ENCODE measurements around the gene PDGFC. TPM values are rescaled to one million over a fixed set of nuclear protein-coding genes. Genes with fewer than 3 reads are reported as not detected.

The PDGFC gene
- total RNA-seq, 1 experiment from 2014 or later: 14.5 TPM

- Histone ChIP-seq H3K4me1 (ENCODE audit: control insufficient read depth, insufficient read depth, low read length) (peaks cover 6% of the 10 kb centered on the region; the same call in 1 of the 2 replicates), H3K9me3 (ENCODE audit: control insufficient read depth, insufficient read depth, low read depth, low read length) (no peaks in the 10 kb centered on the region), H3K4me3 (ENCODE audit: low read depth in 2 of 2, low read length in 2 of 2) (no peak overlapping the region), H3K27me3 (ENCODE audit: control insufficient read depth, insufficient read depth, low read length) (no peaks in the 10 kb centered on the region), H3K36me3 (ENCODE audit: control insufficient read depth, insufficient read depth, low read length) (no peaks in the 10 kb centered on the region), H3K27ac (ENCODE audit: low read length) (no peak overlapping the region)
- TF ChIP-seq SIN3A (IDR thresholded peaks at IDR 0.05; ENCODE audit: borderline replicate concordance, insufficient read depth, low read depth, low read length): no peak
- TF ChIP-seq CTCF (IDR thresholded peaks at IDR 0.05): no peak
- TF ChIP-seq REST (IDR thresholded peaks at IDR 0.05; ENCODE audit: insufficient read depth in 1 of 2, low read depth in 2 of 2, low read length in 1 of 2): no peak
- TF ChIP-seq TCF7L2 (IDR thresholded peaks at IDR 0.05; ENCODE audit: low read depth, low read length): no peak
- TF ChIP-seq POLR2AphosphoS5 (IDR thresholded peaks at IDR 0.05; ENCODE audit: low read depth, low read length): no peak
- CTCF ChIA-PET: no interaction called here
- intact Hi-C loops (cut with micrococcal nuclease; ENCODE audit: unreplicated experiment) (no loop called here), in situ Hi-C loops (cut with HindIII; ENCODE audit: low pct_unique_long_range_greater_than_20kb, low sequenced_read_pairs) (no loop called here)
- no TSS peak for BruUV-seq (replicated peaks)
- ATAC-seq (no peak), DNase-seq (ENCODE audit: low read depth, low spot score) (no peak)
- POLR2A ChIA-PET: no interaction called here
Observed at GRCh38 chr4:156975686-156976085, 4.1 kb upstream of the PDGFC start.

GRCh38 chr4:156974264-156974663 lies 2.7 kb upstream of the PDGFC start:
- Histone ChIP-seq H3K4me3 (ENCODE audit: low read depth in 2 of 2, low read length in 2 of 2) (no peak overlapping the region), H3K4me1 (ENCODE audit: control insufficient read depth, insufficient read depth, low read length) (peaks cover 8% of the 10 kb centered on the region; the same call in 1 of the 2 replicates), H3K9me3 (ENCODE audit: control insufficient read depth, insufficient read depth, low read depth, low read length) (no peaks in the 10 kb centered on the region), H3K36me3 (ENCODE audit: control insufficient read depth, insufficient read depth, low read length) (no peaks in the 10 kb centered on the region), H3K27me3 (ENCODE audit: control insufficient read depth, insufficient read depth, low read length) (no peaks in the 10 kb centered on the region), H3K27ac (ENCODE audit: low read length) (no peak overlapping the region)
- ChIA-PET CTCF (no interaction called here), POLR2A (no interaction called here)
- ATAC-seq (no peak), DNase-seq (ENCODE audit: low read depth, low spot score) (no peak)
- intact Hi-C loops (cut with micrococcal nuclease; ENCODE audit: unreplicated experiment): no loop called here
- no TSS peak for BruUV-seq (replicated peaks)
- TF ChIP-seq SIN3A (IDR thresholded peaks at IDR 0.05; ENCODE audit: borderline replicate concordance, insufficient read depth, low read depth, low read length): no peak
- TF ChIP-seq TCF7L2 (IDR thresholded peaks at IDR 0.05; ENCODE audit: low read depth, low read length): no peak
- no peak for TF ChIP-seq CTCF (IDR thresholded peaks at IDR 0.05)
- TF ChIP-seq POLR2AphosphoS5 (IDR thresholded peaks at IDR 0.05; ENCODE audit: low read depth, low read length): no peak
- TF ChIP-seq REST (IDR thresholded peaks at IDR 0.05; ENCODE audit: insufficient read depth in 1 of 2, low read depth in 2 of 2, low read length in 1 of 2): no peak
- in situ Hi-C loops (cut with HindIII; ENCODE audit: low pct_unique_long_range_greater_than_20kb, low sequenced_read_pairs): no loop called here

Measured in Panc1 (cell line).